ENCODE data around the gene TSPAN5.

TSPAN5 gene

DNA sequence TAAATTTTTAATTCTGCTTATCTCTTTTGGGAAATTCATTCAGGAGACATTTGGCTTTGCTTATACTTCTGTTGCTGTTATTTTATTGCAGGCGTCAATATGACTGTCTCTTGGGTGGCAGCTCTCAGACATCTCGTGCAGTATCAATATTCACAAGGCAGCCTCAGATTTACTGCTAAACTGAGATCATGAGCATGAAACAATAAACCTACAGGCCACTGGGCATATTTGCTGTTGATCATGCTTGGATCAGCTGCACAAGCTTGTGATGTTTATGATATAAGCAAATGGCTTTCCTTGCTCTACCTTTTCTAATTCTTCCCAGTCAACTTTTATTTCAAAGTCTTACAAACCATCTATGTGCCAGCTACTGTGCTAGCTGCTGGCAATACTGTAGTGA, 39.2 kb downstream of the TSPAN5 start:
- Histone ChIP-seq H3K27ac (ENCODE audit: low read depth, low read length) (no peak overlapping the region), H3K4me1 (ENCODE audit: control insufficient read depth, insufficient read depth, low read length, unreplicated experiment) (peaks cover 33% of the 10 kb centered on the region), H3K79me2 (ENCODE audit: control insufficient read depth, insufficient read depth, low read length, unreplicated experiment) (peaks cover 96% of the 10 kb centered on the region), H3K36me3 (ENCODE audit: insufficient read depth, low read length) (0 out of 2 replicates have a peak, but pooled peaks cover 4% of the 10 kb centered on the region), H3K27me3 (ENCODE audit: insufficient read depth, low read length) (no peaks in the 10 kb centered on the region), H2AFZ (ENCODE audit: low read length, unreplicated experiment) (no peak overlapping the region), H3K4me3 (ENCODE audit: low read depth, low read length) (no peak overlapping the region)

DNA sequence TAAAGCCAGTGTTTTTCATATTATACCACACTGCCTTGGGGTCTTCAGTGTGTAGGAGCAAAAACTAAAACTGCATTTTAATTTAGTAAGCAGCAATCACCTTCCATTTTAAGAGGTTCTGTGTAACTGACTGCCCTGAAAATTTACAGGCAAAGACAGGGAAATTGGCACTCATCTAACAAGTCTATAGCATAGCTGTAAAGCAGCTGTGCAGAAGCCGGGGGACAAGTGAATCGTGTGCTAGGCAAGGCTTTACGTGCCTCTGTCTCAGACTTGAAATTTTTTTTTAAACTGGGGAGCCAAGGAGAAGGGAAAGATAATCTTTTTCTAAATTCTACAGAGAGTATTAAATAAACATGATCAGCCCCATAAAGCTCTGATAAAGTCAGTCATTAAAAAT, 39.7 kb downstream of the TSPAN5 start:
- Histone ChIP-seq H3K27ac (ENCODE audit: low read depth, low read length) (no peak overlapping the region), H3K36me3 (ENCODE audit: insufficient read depth, low read length) (0 out of 2 replicates have a peak, but pooled peaks cover 4% of the 10 kb centered on the region), H3K79me2 (ENCODE audit: control insufficient read depth, insufficient read depth, low read length, unreplicated experiment) (peaks cover 96% of the 10 kb centered on the region), H3K4me3 (ENCODE audit: low read depth, low read length) (no peak overlapping the region), H3K4me1 (ENCODE audit: control insufficient read depth, insufficient read depth, low read length, unreplicated experiment) (peaks cover 33% of the 10 kb centered on the region), H2AFZ (ENCODE audit: low read length, unreplicated experiment) (no peak overlapping the region), H3K27me3 (ENCODE audit: insufficient read depth, low read length) (no peaks in the 10 kb centered on the region)

DNA sequence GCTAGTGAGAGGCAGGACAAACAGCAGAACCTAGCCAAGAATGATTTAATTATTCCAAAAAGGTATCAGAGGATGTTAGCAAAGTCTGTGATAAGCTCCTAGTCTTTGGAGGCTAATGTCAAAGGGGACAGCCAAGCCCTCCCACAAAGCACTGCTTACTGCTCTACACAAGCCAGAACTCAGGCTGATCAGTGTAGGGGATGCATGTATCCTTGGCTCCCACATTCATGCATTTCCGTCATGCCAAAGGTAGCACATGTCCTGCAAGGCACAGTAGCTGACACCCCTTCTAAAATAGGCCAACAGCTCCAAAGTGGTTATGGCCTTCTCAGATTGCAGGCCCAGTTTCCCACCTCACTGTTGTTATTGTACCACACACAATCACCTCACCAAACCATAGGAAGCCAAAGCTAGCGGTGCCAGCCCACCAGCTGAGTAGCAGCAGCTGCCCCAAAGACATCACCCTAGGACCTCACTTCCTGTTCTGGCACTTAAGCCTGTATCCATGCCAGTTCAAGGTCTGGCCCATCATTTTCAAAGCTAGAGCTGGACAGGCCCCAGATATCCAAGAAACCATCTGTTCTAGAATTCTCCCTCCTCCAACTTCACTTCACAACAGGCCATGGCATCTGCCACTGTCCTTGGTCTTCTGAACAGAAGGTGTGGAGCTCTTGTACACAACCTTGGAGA, 40.9 kb downstream of the TSPAN5 start:
- H3K79me2 ChIP-seq (ENCODE audit: control insufficient read depth, insufficient read depth, low read length, unreplicated experiment), result peaks cover 96% of the 10 kb centered on the region
- peaks cover 34% of the 10 kb centered on the region for H3K4me1 ChIP-seq (ENCODE audit: control insufficient read depth, insufficient read depth, low read length, unreplicated experiment)
- H3K27me3 ChIP-seq (ENCODE audit: insufficient read depth, low read length), result no peaks in the 10 kb centered on the region
- H3K36me3 ChIP-seq (ENCODE audit: insufficient read depth, low read length), result 0 out of 2 replicates have a peak, but pooled peaks cover 4% of the 10 kb centered on the region
- H3K27ac ChIP-seq (ENCODE audit: low read depth, low read length), result no peak overlapping the region
- H3K4me3 ChIP-seq (ENCODE audit: low read depth, low read length), result no peak overlapping the region
- H2AFZ ChIP-seq (ENCODE audit: low read length, unreplicated experiment), result no peak overlapping the region

DNA sequence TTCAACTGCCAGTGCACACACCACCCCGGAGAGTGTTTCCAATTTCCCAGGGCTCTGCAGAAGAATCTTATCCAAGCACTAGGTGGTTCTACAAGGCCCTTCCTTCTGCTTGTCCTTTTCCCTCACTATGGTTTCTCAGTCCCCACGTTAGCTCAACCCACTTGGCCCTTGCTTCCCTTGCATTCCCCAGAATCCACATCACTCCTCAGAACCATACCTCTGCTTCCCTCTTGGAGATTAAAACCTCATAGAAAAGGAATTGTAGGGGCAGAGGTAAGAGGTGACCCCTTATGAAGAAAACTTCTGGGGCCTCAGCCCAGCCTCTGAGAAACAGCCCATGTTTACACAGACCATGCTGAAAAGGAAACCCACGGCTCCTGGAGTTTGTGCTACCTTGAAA, 42.4 kb downstream of the TSPAN5 start:
- no peak overlapping the region for H3K27ac ChIP-seq (ENCODE audit: low read depth, low read length)
- H3K79me2 ChIP-seq (ENCODE audit: control insufficient read depth, insufficient read depth, low read length, unreplicated experiment), result peaks cover 98% of the 10 kb centered on the region
- peaks cover 48% of the 10 kb centered on the region for H3K4me1 ChIP-seq (ENCODE audit: control insufficient read depth, insufficient read depth, low read length, unreplicated experiment)

DNA sequence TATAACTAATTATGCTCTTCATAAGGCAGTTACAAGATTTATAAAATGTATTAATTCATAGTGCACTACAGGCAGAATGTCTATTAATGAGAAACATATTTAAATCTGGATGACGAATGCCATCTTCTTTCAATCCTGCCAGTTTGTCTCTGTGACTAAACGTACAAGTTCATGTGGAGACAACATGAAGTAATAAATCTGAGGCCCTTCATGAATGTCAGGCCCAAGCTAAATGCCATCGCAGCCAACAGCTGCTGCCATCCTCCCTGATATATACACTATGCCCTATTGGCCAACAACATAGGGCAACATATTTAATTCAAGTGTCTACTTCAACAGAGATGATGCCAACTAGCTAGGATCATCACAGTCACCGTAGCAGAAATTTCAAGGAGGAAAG, 43.7 kb downstream of the TSPAN5 start:
- H3K79me2 ChIP-seq (ENCODE audit: control insufficient read depth, insufficient read depth, low read length, unreplicated experiment), result peaks cover 98% of the 10 kb centered on the region
- H3K27ac ChIP-seq (ENCODE audit: low read depth, low read length), result no peak overlapping the region
- H3K4me3 ChIP-seq (ENCODE audit: low read depth, low read length), result no peak overlapping the region
- H3K27me3 ChIP-seq (ENCODE audit: insufficient read depth, low read length), result no peaks in the 10 kb centered on the region
- no peaks in the 10 kb centered on the region for H3K36me3 ChIP-seq (ENCODE audit: insufficient read depth, low read length)
- peaks cover 50% of the 10 kb centered on the region for H3K4me1 ChIP-seq (ENCODE audit: control insufficient read depth, insufficient read depth, low read length, unreplicated experiment)
- no peak overlapping the region for H2AFZ ChIP-seq (ENCODE audit: low read length, unreplicated experiment)

More for the DNA sequence above, 42.4 kb downstream of the TSPAN5 start:
- Histone ChIP-seq H3K4me3 (ENCODE audit: low read depth, low read length) (no peak overlapping the region), H2AFZ (ENCODE audit: low read length, unreplicated experiment) (no peak overlapping the region), H3K36me3 (ENCODE audit: insufficient read depth, low read length) (0 out of 2 replicates have a peak, but pooled peaks cover 4% of the 10 kb centered on the region), H3K27me3 (ENCODE audit: insufficient read depth, low read length) (no peaks in the 10 kb centered on the region)

DNA sequence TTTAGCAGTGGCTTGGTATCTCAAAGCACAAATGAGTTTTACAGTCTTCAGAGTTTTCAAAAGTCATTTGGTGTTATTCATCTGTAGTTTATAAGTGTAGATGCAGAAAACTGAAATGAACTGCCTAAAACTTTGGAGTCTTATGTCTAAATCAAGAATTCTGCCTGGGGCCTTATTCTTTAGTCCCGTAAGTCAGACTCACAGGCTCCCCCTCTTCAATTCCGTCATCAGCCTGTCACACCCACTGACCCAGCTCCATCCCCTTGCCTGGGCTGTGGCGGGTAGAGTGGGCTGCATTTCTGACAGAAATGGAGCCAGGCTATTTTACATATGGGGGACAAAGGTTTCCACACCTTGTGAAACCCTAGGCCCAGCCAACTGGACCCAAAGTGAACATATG, 44.3 kb downstream of the TSPAN5 start:
- Histone ChIP-seq H3K79me2 (ENCODE audit: control insufficient read depth, insufficient read depth, low read length, unreplicated experiment) (peaks cover 98% of the 10 kb centered on the region), H3K4me1 (ENCODE audit: control insufficient read depth, insufficient read depth, low read length, unreplicated experiment) (peaks cover 50% of the 10 kb centered on the region), H3K4me3 (ENCODE audit: low read depth, low read length) (no peak overlapping the region), H3K36me3 (ENCODE audit: insufficient read depth, low read length) (no peaks in the 10 kb centered on the region), H2AFZ (ENCODE audit: low read length, unreplicated experiment) (no peak overlapping the region), H3K27me3 (ENCODE audit: insufficient read depth, low read length) (no peaks in the 10 kb centered on the region), H3K27ac (ENCODE audit: low read depth, low read length) (no peak overlapping the region)

DNA sequence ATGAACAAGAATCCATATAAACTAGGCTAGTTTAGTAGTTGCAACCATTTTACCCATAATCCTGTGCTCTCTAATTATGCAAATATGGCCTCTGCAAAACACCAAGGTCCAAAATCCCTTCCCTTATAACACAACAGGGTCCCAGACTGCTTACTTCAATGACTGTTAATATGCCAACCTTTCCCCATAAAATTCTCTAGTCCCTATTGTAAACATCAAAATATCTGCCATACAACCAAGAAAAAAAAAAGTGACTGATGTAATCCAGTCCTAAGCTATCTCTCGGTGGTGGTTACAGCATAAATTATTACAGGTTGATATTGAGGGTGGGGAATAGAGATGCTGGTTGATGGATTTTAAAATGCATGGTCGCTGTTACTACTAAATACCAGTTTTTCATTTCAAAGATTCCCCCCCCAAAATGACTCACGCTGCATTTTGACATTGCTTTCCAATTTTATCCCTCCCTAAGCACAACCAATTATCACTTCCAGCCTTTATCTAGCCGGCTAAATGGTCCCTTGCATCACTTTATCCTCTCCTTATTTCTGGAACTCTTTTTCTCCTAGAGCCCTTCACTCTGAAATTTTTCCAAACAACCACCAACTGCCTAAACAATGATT, 44.8 kb downstream of the TSPAN5 start:
- H3K27me3 ChIP-seq (ENCODE audit: insufficient read depth, low read length), result no peaks in the 10 kb centered on the region
- H3K79me2 ChIP-seq (ENCODE audit: control insufficient read depth, insufficient read depth, low read length, unreplicated experiment), result peaks cover 98% of the 10 kb centered on the region
- H3K27ac ChIP-seq (ENCODE audit: low read depth, low read length), result no peak overlapping the region

DNA sequence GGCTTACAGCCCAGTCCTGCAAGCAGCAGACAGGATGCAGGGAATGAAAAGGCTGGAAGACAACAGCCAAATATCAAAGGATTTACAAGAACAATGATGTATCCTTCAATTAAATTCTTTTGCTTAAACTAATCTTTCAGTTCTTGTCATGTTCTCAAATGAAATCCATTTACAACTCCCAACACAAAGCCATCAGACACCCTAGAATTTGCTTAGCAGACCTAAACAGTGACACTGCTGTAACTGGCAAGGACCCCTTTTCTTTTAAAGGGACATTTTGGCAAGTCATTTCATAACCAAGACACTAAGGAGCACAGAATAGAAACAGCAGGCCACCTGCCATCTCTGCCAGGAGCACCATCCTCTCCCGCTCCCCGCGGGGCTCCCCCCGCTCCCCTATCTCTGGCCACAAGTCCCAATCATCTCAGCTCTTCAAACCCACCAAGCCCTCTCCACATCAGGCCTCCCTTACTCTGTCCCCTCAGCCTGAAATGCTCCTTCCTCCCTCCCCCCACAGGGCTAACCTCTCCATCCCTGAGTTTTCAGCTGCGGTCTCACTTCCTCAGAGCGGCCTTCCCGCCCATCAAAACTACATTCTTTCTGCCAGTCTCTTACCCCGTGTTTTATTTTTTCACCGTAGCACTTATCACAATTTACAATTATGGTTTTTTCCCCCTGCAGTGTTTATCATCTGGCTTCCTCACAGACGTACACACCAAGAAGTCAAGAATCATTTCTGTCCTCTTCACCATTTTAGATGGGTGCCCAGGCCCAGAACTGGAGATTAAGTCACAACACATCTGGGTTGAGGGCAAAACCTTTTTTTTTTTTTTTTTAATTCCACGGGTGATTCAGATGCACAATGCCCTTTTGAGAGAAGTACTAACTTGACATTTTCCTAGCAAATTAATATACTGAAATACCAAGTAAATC, 45.8 kb downstream of the TSPAN5 start:
- H3K79me2 ChIP-seq (ENCODE audit: control insufficient read depth, insufficient read depth, low read length, unreplicated experiment), result peaks cover 97% of the 10 kb centered on the region
- H3K27me3 ChIP-seq (ENCODE audit: insufficient read depth, low read length), result no peaks in the 10 kb centered on the region
- peaks cover 46% of the 10 kb centered on the region for H3K4me1 ChIP-seq (ENCODE audit: control insufficient read depth, insufficient read depth, low read length, unreplicated experiment)
- H2AFZ ChIP-seq (ENCODE audit: low read length, unreplicated experiment), result no peak overlapping the region
- H3K4me3 ChIP-seq (ENCODE audit: low read depth, low read length), result no peak overlapping the region
- no peak overlapping the region for H3K27ac ChIP-seq (ENCODE audit: low read depth, low read length)
- H3K36me3 ChIP-seq (ENCODE audit: insufficient read depth, low read length), result no peaks in the 10 kb centered on the region

More for the DNA sequence above, 44.8 kb downstream of the TSPAN5 start:
- Histone ChIP-seq H3K4me1 (ENCODE audit: control insufficient read depth, insufficient read depth, low read length, unreplicated experiment) (peaks cover 50% of the 10 kb centered on the region), H2AFZ (ENCODE audit: low read length, unreplicated experiment) (no peak overlapping the region), H3K4me3 (ENCODE audit: low read depth, low read length) (no peak overlapping the region), H3K36me3 (ENCODE audit: insufficient read depth, low read length) (no peaks in the 10 kb centered on the region)

DNA sequence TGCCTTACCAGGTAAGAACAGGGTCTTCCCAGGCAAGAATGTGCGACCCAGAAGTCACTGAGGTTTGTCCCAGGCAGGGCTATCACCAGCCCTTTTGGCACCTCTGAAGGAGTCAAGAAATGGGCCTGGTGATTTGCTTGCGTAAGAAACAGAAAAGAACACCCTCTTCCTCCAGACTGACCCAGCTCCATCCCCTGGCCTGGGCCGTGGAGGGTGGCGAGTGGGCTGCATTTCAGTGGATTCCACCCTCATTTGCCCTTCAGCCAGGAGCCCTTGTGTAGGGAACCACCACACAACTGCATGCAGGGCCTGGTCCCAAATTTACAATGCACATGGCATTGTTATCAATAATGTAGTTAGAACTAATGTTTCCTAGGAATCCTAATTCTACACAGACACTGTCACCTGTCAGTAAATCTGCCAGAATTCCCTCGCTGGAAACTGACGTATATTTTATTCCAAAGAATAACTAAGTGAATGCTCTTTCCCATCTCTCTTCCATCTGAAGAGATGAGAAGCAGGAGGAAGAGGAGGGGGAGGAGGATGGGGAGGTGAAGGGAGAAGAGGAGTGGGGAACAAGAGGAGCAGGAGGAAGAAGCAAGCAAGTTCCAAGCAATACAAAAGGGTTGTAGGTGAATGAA, 46.6 kb downstream of the TSPAN5 start:
- Histone ChIP-seq H3K79me2 (ENCODE audit: control insufficient read depth, insufficient read depth, low read length, unreplicated experiment) (peaks cover 96% of the 10 kb centered on the region), H3K27ac (ENCODE audit: low read depth, low read length) (no peak overlapping the region), H3K4me1 (ENCODE audit: control insufficient read depth, insufficient read depth, low read length, unreplicated experiment) (peaks cover 41% of the 10 kb centered on the region), H2AFZ (ENCODE audit: low read length, unreplicated experiment) (no peak overlapping the region), H3K36me3 (ENCODE audit: insufficient read depth, low read length) (no peaks in the 10 kb centered on the region), H3K27me3 (ENCODE audit: insufficient read depth, low read length) (no peaks in the 10 kb centered on the region), H3K4me3 (ENCODE audit: low read depth, low read length) (no peak overlapping the region)

Measured in ACC112 (cell line).